GM12801 (cell line): ENCODE data around the gene CAD.

Experiments
- TF ChIP-seq, protein P1 (sequence below): IDR thresholded peaks from one replicate; pipeline ENCODE4 v1.5.1; 2011; ENCODE audit warnings: control low read depth; ENCODE audit not compliant: insufficient read length; ENCODE audit errors: extremely low read depth

Gene CAD

DNA sequence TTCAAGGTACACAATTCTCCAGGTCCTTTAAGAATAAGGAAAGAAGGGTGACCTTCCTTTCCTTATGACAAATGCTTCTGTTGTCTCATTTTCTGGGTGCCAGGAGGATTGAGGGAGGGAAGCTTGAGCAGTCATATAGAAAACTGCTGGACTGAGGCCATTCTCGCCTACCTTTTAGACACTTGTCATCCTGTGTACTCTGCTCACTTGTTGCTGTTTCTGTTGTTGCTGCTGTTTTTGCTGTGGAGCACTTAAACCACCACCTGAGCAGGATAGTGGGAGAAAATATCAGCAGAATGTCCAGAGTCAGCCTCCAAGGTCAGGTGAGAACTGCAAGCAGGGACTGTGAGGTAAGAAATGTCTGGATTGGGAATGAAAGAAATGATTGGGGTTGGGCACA, 60.8 kb downstream of the CAD start:
- TF ChIP-seq, protein P1, sequence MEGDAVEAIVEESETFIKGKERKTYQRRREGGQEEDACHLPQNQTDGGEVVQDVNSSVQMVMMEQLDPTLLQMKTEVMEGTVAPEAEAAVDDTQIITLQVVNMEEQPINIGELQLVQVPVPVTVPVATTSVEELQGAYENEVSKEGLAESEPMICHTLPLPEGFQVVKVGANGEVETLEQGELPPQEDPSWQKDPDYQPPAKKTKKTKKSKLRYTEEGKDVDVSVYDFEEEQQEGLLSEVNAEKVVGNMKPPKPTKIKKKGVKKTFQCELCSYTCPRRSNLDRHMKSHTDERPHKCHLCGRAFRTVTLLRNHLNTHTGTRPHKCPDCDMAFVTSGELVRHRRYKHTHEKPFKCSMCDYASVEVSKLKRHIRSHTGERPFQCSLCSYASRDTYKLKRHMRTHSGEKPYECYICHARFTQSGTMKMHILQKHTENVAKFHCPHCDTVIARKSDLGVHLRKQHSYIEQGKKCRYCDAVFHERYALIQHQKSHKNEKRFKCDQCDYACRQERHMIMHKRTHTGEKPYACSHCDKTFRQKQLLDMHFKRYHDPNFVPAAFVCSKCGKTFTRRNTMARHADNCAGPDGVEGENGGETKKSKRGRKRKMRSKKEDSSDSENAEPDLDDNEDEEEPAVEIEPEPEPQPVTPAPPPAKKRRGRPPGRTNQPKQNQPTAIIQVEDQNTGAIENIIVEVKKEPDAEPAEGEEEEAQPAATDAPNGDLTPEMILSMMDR: no peak

DNA sequence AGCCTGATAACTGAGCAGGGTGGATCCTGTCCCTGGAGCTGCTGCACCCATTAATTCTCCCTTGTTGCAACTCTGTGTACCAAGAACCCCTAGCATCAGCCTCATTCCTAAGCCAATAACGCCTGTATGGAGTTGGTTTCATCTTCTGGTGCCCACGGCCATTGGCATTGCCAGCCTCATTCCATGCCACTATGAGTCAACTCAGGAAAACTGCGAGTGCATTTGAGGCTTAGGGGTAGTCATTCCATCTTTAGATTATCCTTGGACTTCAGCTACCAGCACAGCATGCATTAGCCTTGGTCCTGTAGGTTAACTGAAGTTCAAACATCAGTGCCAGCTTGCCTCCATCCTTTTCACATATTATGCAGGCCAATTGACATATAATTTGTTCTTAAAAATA, 63.7 kb downstream of the CAD start:
- TF ChIP-seq, protein P1: no peak

DNA sequence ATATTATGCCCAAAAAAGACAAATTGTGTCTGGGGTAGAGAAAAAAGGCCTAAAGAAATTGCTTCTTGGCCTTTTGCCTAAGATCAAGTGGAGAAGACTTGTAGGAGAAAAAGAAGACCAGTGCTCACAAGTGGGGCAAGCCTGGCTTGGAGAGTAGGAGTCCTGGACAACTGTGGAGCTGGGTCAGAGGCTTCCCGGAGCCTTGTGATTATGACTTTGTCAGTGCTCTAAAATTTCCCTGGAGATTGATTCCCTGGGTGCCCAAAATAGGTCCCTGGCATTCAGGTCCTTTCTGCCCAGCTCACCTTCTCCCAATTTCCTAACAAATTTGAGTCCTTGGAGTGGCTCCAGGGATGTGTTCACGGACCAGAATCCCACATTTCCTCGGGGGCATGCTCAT, 64.3 kb downstream of the CAD start:
- TF ChIP-seq, protein P1: no peak

DNA sequence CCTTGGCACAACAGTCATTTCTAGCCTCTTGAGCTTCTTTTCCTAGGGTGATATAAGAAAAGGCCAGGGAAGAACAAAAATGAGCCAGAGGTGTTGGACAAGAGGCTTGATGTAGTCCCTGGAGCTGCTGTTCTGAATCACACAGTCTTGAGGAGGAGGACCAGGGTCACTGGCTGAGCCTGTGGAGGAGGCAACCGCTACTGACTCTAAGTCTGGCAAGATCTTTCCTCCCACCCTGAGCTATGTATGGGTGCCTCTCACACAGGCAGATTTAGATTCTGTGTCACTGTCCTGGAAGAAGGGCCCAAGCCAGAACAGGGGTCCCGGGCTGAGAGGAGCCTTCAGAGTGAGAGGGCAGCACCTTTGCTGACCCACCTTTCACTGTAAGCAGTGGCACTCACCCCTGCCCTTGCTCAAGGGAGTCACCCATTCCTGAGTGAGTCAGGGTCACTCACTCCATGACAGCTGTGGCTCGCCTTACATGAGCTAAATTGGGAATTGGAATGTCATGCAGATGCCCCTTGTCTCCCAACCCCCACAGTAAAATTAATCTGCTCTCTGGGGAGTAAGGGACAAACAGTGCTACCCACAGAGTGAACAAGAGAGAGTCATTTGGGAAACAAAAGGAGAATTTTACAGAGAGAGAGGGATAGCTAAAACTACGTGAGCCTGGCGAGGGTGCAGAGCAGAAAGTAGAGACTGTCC, 64.8 kb downstream of the CAD start, which contains the start of gene TRIM54:
TSS of gene TRIM54 (plus strand) at position 575 of the 705 bp plus-strand sequence. CDS start 303 bp downstream, outside the sequence.
- TF ChIP-seq, protein P1: no peak

DNA sequence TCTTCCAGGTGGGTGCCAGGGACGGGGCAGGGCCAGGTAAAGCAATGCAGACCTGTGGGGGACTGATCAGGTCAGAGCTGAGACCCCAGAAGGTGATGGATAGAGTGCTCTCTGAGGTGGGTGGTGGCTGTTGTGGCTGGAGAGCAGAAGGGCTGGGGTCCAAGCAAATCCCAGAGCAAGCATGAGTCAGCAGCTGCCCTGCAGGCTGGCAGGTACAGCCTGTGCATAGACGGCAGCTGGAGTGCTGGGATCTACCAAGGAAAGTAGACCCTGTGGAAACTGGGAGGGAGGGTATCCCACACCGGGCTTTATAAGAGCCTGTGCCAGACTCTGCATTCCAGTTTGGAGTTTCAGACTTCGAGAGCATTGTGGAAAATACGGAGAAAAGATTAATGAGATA, 65.7 kb downstream of the CAD start:
- TF ChIP-seq, protein P1: no peak

DNA sequence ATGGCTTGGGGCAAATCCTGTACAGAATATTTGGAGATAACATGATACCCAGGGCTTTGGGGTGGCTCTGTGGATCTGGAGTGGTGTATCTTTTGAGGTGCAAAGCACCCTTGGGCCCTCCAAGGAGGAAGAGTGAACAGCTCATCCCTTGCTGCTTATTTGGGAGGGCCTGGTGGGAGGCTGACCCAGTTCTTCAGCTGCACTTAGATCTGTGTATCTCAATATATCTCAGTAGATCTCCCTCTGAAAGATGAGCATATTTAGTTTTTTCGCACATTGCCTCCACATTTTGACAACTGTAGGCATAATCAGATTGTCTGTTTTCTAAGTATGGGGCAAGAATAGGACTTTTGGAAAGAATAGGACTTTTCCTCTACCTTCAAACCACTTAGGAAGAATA, 67.8 kb downstream of the CAD start:
- TF ChIP-seq, protein P1: no peak

DNA sequence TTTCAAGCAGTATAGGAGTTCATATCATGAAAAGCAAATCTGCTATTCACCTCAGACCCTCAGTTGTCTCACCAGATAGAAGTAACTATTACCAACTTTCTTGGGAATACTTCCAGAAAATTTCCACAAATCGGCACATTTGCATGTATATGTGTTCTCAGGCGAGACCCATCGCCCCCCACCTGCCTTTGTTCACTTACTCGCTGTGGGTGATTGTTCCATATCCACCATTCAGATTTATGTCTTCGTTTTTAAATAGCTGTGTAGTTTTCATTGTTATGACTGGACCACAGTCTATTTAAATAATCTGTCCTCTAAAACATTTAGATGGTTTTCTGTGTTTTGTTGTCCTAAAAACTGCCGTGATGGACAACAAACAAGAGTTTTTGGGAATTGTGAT, 68.3 kb downstream of the CAD start:
- TF ChIP-seq, protein P1: no peak
